ENCODE data around the gene XYLT1. TPM values are rescaled to one million over a fixed set of nuclear protein-coding genes. Genes with fewer than 3 reads are reported as not detected.

XYLT1 gene
- total RNA-seq, 1 donor from 2014 or later = 0.23 TPM

GRCh38 chr16:17362946-17363345 lies 107.8 kb downstream of the XYLT1 start:
- DNase-seq (ENCODE audit: low read depth) = no peak
- no peak overlapping the region for H3K4me3 ChIP-seq (ENCODE audit: low read depth, low read length)
- TF ChIP-seq CTCF (conservative IDR thresholded peaks at IDR 0.05; ENCODE audit: low read depth, low read length) = no peak

DNA sequence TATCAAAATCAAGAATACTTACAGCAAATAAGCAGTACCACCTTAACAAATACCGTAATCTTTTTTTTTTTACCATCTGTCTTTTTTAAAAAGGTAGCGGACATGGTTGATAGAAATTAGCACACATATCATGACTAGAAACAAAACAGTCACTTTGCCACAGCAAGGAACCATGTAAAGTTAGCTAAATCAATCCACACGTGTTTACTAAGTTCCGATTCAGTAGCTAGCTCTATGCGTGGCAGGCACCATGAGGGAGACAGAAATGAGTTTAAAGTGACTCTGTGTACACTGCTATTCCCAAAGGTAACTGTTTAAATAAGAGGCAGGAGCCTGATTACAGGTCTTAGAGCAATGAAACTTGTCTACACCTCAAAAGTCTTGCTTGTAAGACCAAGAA lies 108.6 kb downstream of the XYLT1 start:
- no peak overlapping the region for H3K4me3 ChIP-seq (ENCODE audit: low read depth, low read length)
- TF ChIP-seq CTCF (conservative IDR thresholded peaks at IDR 0.05; ENCODE audit: low read depth, low read length) = no peak
- no peak for DNase-seq (ENCODE audit: low read depth)

GRCh38 chr16:17360693-17361122 lies 110.1 kb downstream of the XYLT1 start:
- TF ChIP-seq CTCF (conservative IDR thresholded peaks at IDR 0.05; ENCODE audit: low read depth, low read length) = no peak
- DNase-seq (ENCODE audit: low read depth) = no peak
- no peak overlapping the region for H3K4me3 ChIP-seq (ENCODE audit: low read depth, low read length)

DNA sequence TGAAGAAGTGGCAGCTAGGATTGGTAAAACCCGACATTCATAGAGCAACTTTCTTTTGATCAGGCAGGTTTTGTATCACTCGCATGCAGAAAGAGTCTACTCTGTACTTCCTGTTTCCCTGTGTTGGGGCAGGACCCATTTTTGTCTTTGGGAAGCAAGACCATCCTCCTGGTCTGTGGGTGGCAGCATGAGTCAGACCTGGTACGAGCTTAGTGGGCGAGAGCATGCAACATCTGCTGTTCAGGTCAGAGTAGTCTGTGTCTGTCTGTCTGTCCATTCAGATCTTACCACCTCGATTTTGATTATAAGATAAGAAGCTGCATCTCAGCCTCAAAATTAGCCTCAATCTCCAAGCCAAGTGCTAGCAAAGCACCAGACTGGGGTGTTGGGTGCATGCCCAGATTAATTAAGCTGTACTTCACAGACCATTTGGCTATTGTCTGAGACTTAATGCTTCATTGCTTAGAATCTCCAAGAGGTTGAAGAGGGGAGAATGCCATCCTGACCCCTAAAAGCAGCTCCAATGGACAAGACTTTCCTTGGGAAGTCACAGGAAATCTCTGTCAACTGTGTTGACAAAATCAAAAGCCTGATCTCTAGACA lies 110.9 kb downstream of the XYLT1 start:
- no peak for DNase-seq (ENCODE audit: low read depth)
- H3K4me3 ChIP-seq (ENCODE audit: low read depth, low read length) = no peak overlapping the region
- TF ChIP-seq CTCF (conservative IDR thresholded peaks at IDR 0.05; ENCODE audit: low read depth, low read length) = no peak

DNA sequence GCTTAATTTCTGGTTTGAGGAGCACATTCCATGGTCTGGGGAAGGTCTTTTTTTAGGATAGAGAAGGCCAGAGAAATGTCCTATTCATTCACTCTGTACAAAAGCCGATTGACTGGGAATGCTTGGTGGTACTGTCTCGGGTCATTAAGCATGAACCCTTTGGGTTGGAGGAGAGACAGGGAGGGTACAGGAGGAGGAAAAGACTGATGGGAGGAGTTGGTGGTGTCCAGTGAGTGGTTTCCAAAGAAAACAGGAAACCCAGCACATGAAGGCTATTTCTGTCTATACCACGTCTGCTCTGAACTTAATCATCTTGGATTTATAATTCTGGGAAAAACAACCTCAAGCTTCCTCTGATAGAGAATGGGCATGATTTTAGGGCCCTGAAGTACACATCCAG lies 111.9 kb downstream of the XYLT1 start:
- no peak overlapping the region for H3K4me3 ChIP-seq (ENCODE audit: low read depth, low read length)
- DNase-seq (ENCODE audit: low read depth) = no peak
- no peak for TF ChIP-seq CTCF (conservative IDR thresholded peaks at IDR 0.05; ENCODE audit: low read depth, low read length)

- DNase-seq (ENCODE audit: low read depth) = no peak
- H3K4me3 ChIP-seq (ENCODE audit: low read depth, low read length) = no peak overlapping the region
- no peak for TF ChIP-seq CTCF (conservative IDR thresholded peaks at IDR 0.05; ENCODE audit: low read depth, low read length)
Observed at GRCh38 chr16:17358355-17358754, 112.4 kb downstream of the XYLT1 start.

DNA sequence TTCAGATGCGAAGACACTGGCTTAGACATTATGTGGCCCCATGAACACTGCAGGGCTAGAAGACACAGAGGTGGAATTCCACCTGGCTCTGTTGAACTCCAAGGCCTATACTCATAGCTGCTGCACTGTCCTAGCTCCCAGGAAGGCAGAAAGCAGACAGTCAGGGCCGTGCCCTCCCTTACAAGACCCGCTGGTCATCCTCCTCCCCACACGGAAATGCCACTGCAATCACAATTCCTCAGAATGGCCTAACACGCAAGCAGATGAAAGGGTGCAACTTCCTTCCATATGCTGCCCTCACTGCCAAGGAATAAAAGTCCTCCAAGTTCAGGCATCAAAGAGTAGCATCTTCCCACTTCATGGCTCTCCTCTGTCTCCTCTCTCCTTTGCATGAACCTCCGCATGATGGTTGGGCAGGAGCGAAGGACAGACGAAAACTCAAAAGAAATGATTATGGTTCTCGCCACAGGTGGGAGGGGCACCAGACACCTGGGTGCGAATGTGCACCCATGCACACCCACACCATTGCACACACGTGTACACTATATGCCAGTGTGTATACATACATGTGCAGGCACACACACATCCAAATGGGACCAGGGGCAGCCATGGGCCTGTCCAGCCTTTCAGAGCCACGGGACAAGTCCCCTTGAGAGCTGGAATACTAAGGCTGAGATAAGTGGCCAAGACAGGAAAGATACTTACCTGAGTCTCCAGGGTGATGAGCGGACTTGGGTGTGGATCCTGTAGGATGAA lies 113.3 kb downstream of the XYLT1 start:
- DNase-seq (ENCODE audit: low read depth) = no peak
- H3K4me3 ChIP-seq (ENCODE audit: low read depth, low read length) = no peak overlapping the region
- TF ChIP-seq CTCF (conservative IDR thresholded peaks at IDR 0.05; ENCODE audit: low read depth, low read length) = no peak
